OCI-LY3 (cell line): ENCODE results near the gene MAB21L3.

Source experiments
- H2AFZ ChIP-seq: fragments of 200-600, 300-600 bp; shearing (Covaris generic); 2 replicates; pipeline ENCODE4 v1.6.0; 2014; ENCODE audit warnings: antibody characterized with exemption, low read depth, low read length
- H3K27ac ChIP-seq: fragments of 200-600, 300-600 bp; sonication (generic); 2 replicates; pipeline ENCODE4 v1.5.1; 2014; ENCODE audit warnings: mild to moderate bottlenecking, low read length, moderate library complexity, mixed read lengths
- H3K27me3 ChIP-seq: fragments of 200-600, 300-600 bp; sonication (generic); 2 replicates; pipeline ENCODE4 v1.6.1; 2014; ENCODE audit warnings: low read depth, low read length, mixed read lengths
- H3K36me3 ChIP-seq: fragments of 200-600, 300-600 bp; sonication (generic); replicated peaks from 2 replicates; pipeline ENCODE3; 2014; ENCODE audit warnings: low read depth, low read length, mixed read lengths
- H3K4me1 ChIP-seq: fragments of 300-600, 200-600 bp; sonication (generic); 2 replicates; pipeline ENCODE4 v1.6.1; 2014; ENCODE audit warnings: low read length, mixed read lengths
- H3K4me2 ChIP-seq: fragments of 200-600, 300-600 bp; sonication (generic); 2 replicates; pipeline ENCODE4 v1.6.1; 2014; ENCODE audit warnings: low read length, mixed read lengths
- H3K4me3 ChIP-seq: fragments of 300-600, 200-600 bp; sonication (generic); 2 replicates; pipeline ENCODE4 v1.5.1; 2014; ENCODE audit warnings: antibody characterized with exemption, mild to moderate bottlenecking, low read length, moderate library complexity
- H3K79me2 ChIP-seq: fragments of 300-600, 200-600 bp; shearing (Covaris generic); 2 replicates; pipeline ENCODE4 v1.6.1; 2014; ENCODE audit warnings: mild to moderate bottlenecking, low read length, mixed read lengths
- H3K9ac ChIP-seq: fragments of 300-600, 200-600 bp; shearing (Covaris generic); 2 replicates; pipeline ENCODE4 v1.6.0; 2014; ENCODE audit warnings: mild to moderate bottlenecking, low read length, moderate library complexity
- H3K9me3 ChIP-seq: fragments of 200-600, 300-600 bp; shearing (Covaris generic); 2 replicates; pipeline ENCODE4 v1.6.1; 2014; ENCODE audit warnings: low read length, mixed read lengths; ENCODE audit not compliant: insufficient read depth
- H4K20me1 ChIP-seq: fragments of 200-600, 300-600 bp; sonication (generic); 2 replicates; pipeline ENCODE4 v1.6.1; 2016; ENCODE audit warnings: low read length, mixed read lengths; ENCODE audit not compliant: insufficient read depth
- CTCF ChIP-seq: fragments of 200-600, 300-600 bp; sonication (generic); IDR thresholded peaks from 2 replicates; pipeline ENCODE4 v1.5.1; 2014; ENCODE audit warnings: antibody characterized with exemption, low read length, low read depth
- EZH2phosphoT487 ChIP-seq: fragments of 200-600 bp; shearing (Covaris generic); IDR thresholded peaks from 2 replicates; pipeline ENCODE4 v1.6.1; 2018; ENCODE audit warnings: antibody characterized with exemption, mixed run types, low read depth

MAB21L3 gene

DNA sequence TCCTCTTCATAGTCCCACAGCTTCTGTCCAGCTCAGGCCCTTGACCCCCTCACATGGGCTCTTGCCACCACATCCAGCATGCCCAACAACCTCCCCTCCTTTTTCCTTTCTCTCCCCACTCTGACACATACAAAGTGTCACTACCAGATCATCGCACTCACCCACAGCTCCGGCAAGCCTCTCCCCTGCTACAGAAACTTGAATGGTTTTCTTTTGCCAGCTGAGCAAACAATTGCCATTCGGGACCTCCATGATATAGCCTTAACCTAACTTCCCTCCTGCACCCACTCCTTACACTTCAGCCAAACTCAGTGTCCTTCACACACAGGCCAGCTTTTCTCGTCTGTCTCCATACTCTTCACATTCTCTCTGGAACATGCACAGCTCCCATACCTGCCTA lies 43.3 kb downstream of the MAB21L3 start:
- no peak overlapping the region for H3K27ac ChIP-seq
- TF ChIP-seq EZH2phosphoT487 (no peak), CTCF (no peak)

GRCh38 chr1:116157096-116157495 lies 45.9 kb downstream of the MAB21L3 start:
- no peak overlapping the region for H2AFZ ChIP-seq

More for the DNA sequence above, 43.3 kb downstream of the MAB21L3 start:
- no peaks in the 10 kb centered on the region for H3K9me3 ChIP-seq
- H3K4me3 ChIP-seq: no peak overlapping the region
- H3K79me2 ChIP-seq: no peaks in the 10 kb centered on the region
- H2AFZ ChIP-seq: no peak overlapping the region
- no peaks in the 10 kb centered on the region for H3K27me3 ChIP-seq
- H3K9ac ChIP-seq: no peak overlapping the region
- no peaks in the 10 kb centered on the region for H3K36me3 ChIP-seq
- H3K4me2 ChIP-seq: no peak overlapping the region
- H3K4me1 ChIP-seq: no peaks in the 10 kb centered on the region
- no peaks in the 10 kb centered on the region for H4K20me1 ChIP-seq

DNA sequence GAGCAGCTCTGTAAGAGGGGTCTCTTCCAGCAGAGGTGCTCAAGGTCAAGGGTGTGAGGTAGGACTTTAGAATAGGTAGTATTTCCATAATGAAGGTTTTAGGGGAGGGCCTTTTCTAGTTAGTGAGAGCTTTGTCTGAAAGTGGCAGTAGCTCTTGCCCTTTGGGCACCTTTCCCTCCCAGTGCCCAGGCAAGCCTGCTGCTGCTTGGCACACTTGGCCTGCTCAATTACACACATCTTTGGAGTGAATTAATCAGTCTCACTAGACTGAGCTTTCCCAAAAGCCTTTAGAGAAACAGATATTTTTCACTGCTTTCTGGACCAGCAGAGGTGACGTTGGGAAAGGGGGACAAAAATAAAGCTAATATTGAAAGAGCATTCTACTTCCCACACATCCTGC lies 48.0 kb downstream of the MAB21L3 start:
- Histone ChIP-seq H3K9me3 (no peaks in the 10 kb centered on the region), H3K27me3 (no peaks in the 10 kb centered on the region), H2AFZ (no peak overlapping the region), H3K36me3 (no peaks in the 10 kb centered on the region), H3K79me2 (no peaks in the 10 kb centered on the region), H3K4me1 (no peaks in the 10 kb centered on the region), H4K20me1 (no peaks in the 10 kb centered on the region), H3K4me2 (no peak overlapping the region), H3K9ac (no peak overlapping the region), H3K27ac (no peak overlapping the region), H3K4me3 (no peak overlapping the region)
- no peak for TF ChIP-seq EZH2phosphoT487
- no peak for TF ChIP-seq CTCF

More at GRCh38 chr1:116157096-116157495, 45.9 kb downstream of the MAB21L3 start:
- H3K9ac ChIP-seq: no peak overlapping the region
- H3K4me3 ChIP-seq: no peak overlapping the region
- no peak overlapping the region for H3K27ac ChIP-seq
- no peak for TF ChIP-seq EZH2phosphoT487
- no peaks in the 10 kb centered on the region for H3K9me3 ChIP-seq
- no peaks in the 10 kb centered on the region for H3K27me3 ChIP-seq
- H3K4me2 ChIP-seq: no peak overlapping the region
- H3K4me1 ChIP-seq: no peaks in the 10 kb centered on the region
- no peaks in the 10 kb centered on the region for H3K36me3 ChIP-seq
- no peaks in the 10 kb centered on the region for H4K20me1 ChIP-seq
- H3K79me2 ChIP-seq: no peaks in the 10 kb centered on the region

DNA sequence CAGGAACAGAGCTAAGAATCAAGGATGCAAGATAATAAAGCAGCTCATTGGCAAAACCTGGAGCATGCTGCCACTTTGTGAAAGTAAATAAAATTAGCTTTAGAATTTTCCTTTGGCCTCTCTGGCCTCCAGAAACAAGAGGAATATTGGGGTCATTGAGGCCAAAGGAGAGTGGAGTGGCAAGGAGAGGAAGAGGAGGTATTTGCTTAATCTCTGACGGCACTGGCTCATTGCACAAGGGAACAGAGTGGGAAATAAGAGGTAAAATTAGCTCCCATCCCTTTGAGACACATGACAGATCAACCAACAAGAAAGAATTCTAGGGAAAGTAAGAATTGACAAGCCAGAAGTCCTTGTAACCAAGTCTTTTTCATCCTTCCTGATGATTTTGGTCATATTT lies 48.4 kb downstream of the MAB21L3 start:
- Histone ChIP-seq H3K4me3 (no peak overlapping the region), H3K36me3 (no peaks in the 10 kb centered on the region), H3K4me1 (no peaks in the 10 kb centered on the region), H3K27me3 (no peaks in the 10 kb centered on the region), H4K20me1 (no peaks in the 10 kb centered on the region), H3K9ac (no peak overlapping the region), H2AFZ (no peak overlapping the region), H3K27ac (no peak overlapping the region), H3K9me3 (no peaks in the 10 kb centered on the region), H3K79me2 (no peaks in the 10 kb centered on the region), H3K4me2 (no peak overlapping the region)
- no peak for TF ChIP-seq EZH2phosphoT487
- no peak for TF ChIP-seq CTCF

- no peaks in the 10 kb centered on the region for H3K79me2 ChIP-seq
- no peaks in the 10 kb centered on the region for H3K9me3 ChIP-seq
- H3K27me3 ChIP-seq: no peaks in the 10 kb centered on the region
- H3K36me3 ChIP-seq: no peaks in the 10 kb centered on the region
- H3K4me3 ChIP-seq: no peak overlapping the region
- H3K9ac ChIP-seq: no peak overlapping the region
- H4K20me1 ChIP-seq: no peaks in the 10 kb centered on the region
- H3K4me2 ChIP-seq: no peak overlapping the region
- H2AFZ ChIP-seq: no peak overlapping the region
- no peak overlapping the region for H3K27ac ChIP-seq
- TF ChIP-seq CTCF: no peak
- TF ChIP-seq EZH2phosphoT487: no peak
- no peaks in the 10 kb centered on the region for H3K4me1 ChIP-seq
Observed at GRCh38 chr1:116161390-116161789, 50.2 kb downstream of the MAB21L3 start.
